ENCODE results near the gene SNX8.
"Not testable (repeated sequence)": the region's sequence is repeated elsewhere in the genome, so short reads cannot be mapped to it uniquely, and the experiment has no call there.

The SNX8 gene

GRCh38 chr7:2303520-2303919, 10.7 kb downstream of the SNX8 start:
- not testable (repeated sequence) for H4K12ac ChIP-seq (ENCODE audit: low read depth, low read length); H3K4me2 ChIP-seq (ENCODE audit: low read length); H2BK120ac ChIP-seq (ENCODE audit: insufficient read depth, low read length, poor library complexity); H4K91ac ChIP-seq (ENCODE audit: low read depth, low read length); H3K4me3 ChIP-seq (ENCODE audit: low read depth, low read length); H3K4ac ChIP-seq (ENCODE audit: low read depth, low read length); H3K27me3 ChIP-seq (ENCODE audit: insufficient read depth, low read length); DNase-seq; H3K14ac ChIP-seq (ENCODE audit: low read length); H2AK5ac ChIP-seq (ENCODE audit: low read length); H3K9me3 ChIP-seq (ENCODE audit: insufficient read depth, low read depth, low read length); H3K23ac ChIP-seq (ENCODE audit: low read length); H2BK12ac ChIP-seq (ENCODE audit: low read length); H3K27ac ChIP-seq (ENCODE audit: low read depth, low read length); H3K18ac ChIP-seq (ENCODE audit: low read length); H3K79me2 ChIP-seq (ENCODE audit: control insufficient read depth, insufficient read depth, low read length, poor library complexity); H3K79me1 ChIP-seq (ENCODE audit: low read length); H3K9ac ChIP-seq (ENCODE audit: low read length); H2BK5ac ChIP-seq (ENCODE audit: low read depth, low read length, poor library complexity); H4K8ac ChIP-seq (ENCODE audit: low read depth, low read length); H3K36me3 ChIP-seq (ENCODE audit: control insufficient read depth in 1 of 2, insufficient read depth in 2 of 2, low read length in 2 of 2); H2AFZ ChIP-seq (ENCODE audit: insufficient read depth, low read length, poor library complexity)
- peaks cover 4 to 10% of the 10 kb centered on the region in 2 experiments for H3K4me1 ChIP-seq (ENCODE audit: control insufficient read depth in 1 of 2, insufficient read depth in 2 of 2, low read length in 2 of 2)
- no CpG with 5 or more reads among the region's 7 CpGs for WGBS (ENCODE audit: extremely low coverage, insufficient coverage, insufficient read length)

- not testable (repeated sequence) for H2AK5ac ChIP-seq (ENCODE audit: low read length); H2BK5ac ChIP-seq (ENCODE audit: low read depth, low read length, poor library complexity); H3K9me3 ChIP-seq (ENCODE audit: insufficient read depth, low read depth, low read length); H4K12ac ChIP-seq (ENCODE audit: low read depth, low read length); H3K79me1 ChIP-seq (ENCODE audit: low read length); H4K91ac ChIP-seq (ENCODE audit: low read depth, low read length); H3K23ac ChIP-seq (ENCODE audit: low read length); H3K79me2 ChIP-seq (ENCODE audit: control insufficient read depth, insufficient read depth, low read length, poor library complexity); H3K27me3 ChIP-seq (ENCODE audit: insufficient read depth, low read length); H3K4me2 ChIP-seq (ENCODE audit: low read length); H3K36me3 ChIP-seq (ENCODE audit: control insufficient read depth in 1 of 2, insufficient read depth in 2 of 2, low read length in 2 of 2); H3K4ac ChIP-seq (ENCODE audit: low read depth, low read length); H3K9ac ChIP-seq (ENCODE audit: low read length); DNase-seq; H3K4me3 ChIP-seq (ENCODE audit: low read depth, low read length); H2AFZ ChIP-seq (ENCODE audit: insufficient read depth, low read length, poor library complexity); H2BK120ac ChIP-seq (ENCODE audit: insufficient read depth, low read length, poor library complexity); H4K8ac ChIP-seq (ENCODE audit: low read depth, low read length); H2BK12ac ChIP-seq (ENCODE audit: low read length); H3K27ac ChIP-seq (ENCODE audit: low read depth, low read length); H3K18ac ChIP-seq (ENCODE audit: low read length); H3K14ac ChIP-seq (ENCODE audit: low read length)
- WGBS (ENCODE audit: extremely low coverage, insufficient coverage, insufficient read length), result no CpG with 5 or more reads among the region's 55 CpGs
- peaks cover 4 to 10% of the 10 kb centered on the region in 2 experiments for H3K4me1 ChIP-seq (ENCODE audit: control insufficient read depth in 1 of 2, insufficient read depth in 2 of 2, low read length in 2 of 2)
Measured at GRCh38 chr7:2302743-2303397, 11.4 kb downstream of the SNX8 start.

- Histone ChIP-seq H2AK5ac (ENCODE audit: low read length) (no peak overlapping the region), H3K4ac (ENCODE audit: low read depth, low read length) (no peak overlapping the region), H2BK120ac (ENCODE audit: insufficient read depth, low read length, poor library complexity) (no peak overlapping the region), H2BK12ac (ENCODE audit: low read length) (no peak overlapping the region), H3K27me3 (ENCODE audit: insufficient read depth, low read length) (no peaks in the 10 kb centered on the region), H3K36me3 (ENCODE audit: control insufficient read depth in 1 of 2, insufficient read depth in 2 of 2, low read length in 2 of 2) (no peaks in the 10 kb centered on the region), H3K4me3 (ENCODE audit: low read depth, low read length) (no peak overlapping the region), H3K23ac (ENCODE audit: low read length) (no peak overlapping the region), H3K14ac (ENCODE audit: low read length) (no peak overlapping the region), H3K18ac (ENCODE audit: low read length) (peak overlapping the region; percentile 3), H3K4me2 (ENCODE audit: low read length) (no peak overlapping the region), H3K4me1 (ENCODE audit: control insufficient read depth in 1 of 2, insufficient read depth in 2 of 2, low read length in 2 of 2) (peaks cover 4 to 8% of the 10 kb centered on the region in 2 experiments), H3K9ac (ENCODE audit: low read length) (no peak overlapping the region), H3K79me2 (ENCODE audit: control insufficient read depth, insufficient read depth, low read length, poor library complexity) (no peaks in the 10 kb centered on the region), H4K91ac (ENCODE audit: low read depth, low read length) (no peak overlapping the region), H2BK5ac (ENCODE audit: low read depth, low read length, poor library complexity) (no peak overlapping the region), H4K8ac (ENCODE audit: low read depth, low read length) (no peak overlapping the region), H2AFZ (ENCODE audit: insufficient read depth, low read length, poor library complexity) (no peak overlapping the region), H3K79me1 (ENCODE audit: low read length) (peaks cover 5% of the 10 kb centered on the region), H4K12ac (ENCODE audit: low read depth, low read length) (no peak overlapping the region), H3K27ac (ENCODE audit: low read depth, low read length) (no peak overlapping the region), H3K9me3 (ENCODE audit: insufficient read depth, low read depth, low read length) (no peaks in the 10 kb centered on the region)
- no peak for DNase-seq
- WGBS (ENCODE audit: extremely low coverage, insufficient coverage, insufficient read length), result no CpG with 5 or more reads among the region's 6 CpGs
Measured at GRCh38 chr7:2301511-2301863, 12.8 kb downstream of the SNX8 start.

- peaks cover 3 to 6% of the 10 kb centered on the region in 2 experiments for H3K4me1 ChIP-seq (ENCODE audit: control insufficient read depth in 1 of 2, insufficient read depth in 2 of 2, low read length in 2 of 2)
- no peak overlapping the region for H4K12ac ChIP-seq (ENCODE audit: low read depth, low read length)
- no peak overlapping the region for H4K91ac ChIP-seq (ENCODE audit: low read depth, low read length)
- no peak overlapping the region for H3K4ac ChIP-seq (ENCODE audit: low read depth, low read length)
- no peak overlapping the region for H3K4me3 ChIP-seq (ENCODE audit: low read depth, low read length)
- no peaks in the 10 kb centered on the region for H3K36me3 ChIP-seq (ENCODE audit: control insufficient read depth in 1 of 2, insufficient read depth in 2 of 2, low read length in 2 of 2)
- no CpG with 5 or more reads among the region's 9 CpGs for WGBS (ENCODE audit: extremely low coverage, insufficient coverage, insufficient read length)
- H3K9me3 ChIP-seq (ENCODE audit: insufficient read depth, low read depth, low read length), result no peaks in the 10 kb centered on the region
- H2BK12ac ChIP-seq (ENCODE audit: low read length), result no peak overlapping the region
- H3K79me1 ChIP-seq (ENCODE audit: low read length), result peaks cover 2% of the 10 kb centered on the region
- DNase-seq, result peak in 1 of 2 donors; percentile 36
- no peak overlapping the region for H3K27ac ChIP-seq (ENCODE audit: low read depth, low read length)
- H3K79me2 ChIP-seq (ENCODE audit: control insufficient read depth, insufficient read depth, low read length, poor library complexity), result no peaks in the 10 kb centered on the region
- no peak overlapping the region for H3K18ac ChIP-seq (ENCODE audit: low read length)
- no peak overlapping the region for H3K14ac ChIP-seq (ENCODE audit: low read length)
- H3K9ac ChIP-seq (ENCODE audit: low read length), result no peak overlapping the region
- H3K23ac ChIP-seq (ENCODE audit: low read length), result no peak overlapping the region
- H2BK5ac ChIP-seq (ENCODE audit: low read depth, low read length, poor library complexity), result no peak overlapping the region
- no peak overlapping the region for H2BK120ac ChIP-seq (ENCODE audit: insufficient read depth, low read length, poor library complexity)
- H2AFZ ChIP-seq (ENCODE audit: insufficient read depth, low read length, poor library complexity), result no peak overlapping the region
- H3K4me2 ChIP-seq (ENCODE audit: low read length), result no peak overlapping the region
- no peak overlapping the region for H2AK5ac ChIP-seq (ENCODE audit: low read length)
- H3K27me3 ChIP-seq (ENCODE audit: insufficient read depth, low read length), result no peaks in the 10 kb centered on the region
- H4K8ac ChIP-seq (ENCODE audit: low read depth, low read length), result no peak overlapping the region
Measured at GRCh38 chr7:2299870-2300512, 14.2 kb downstream of the SNX8 start.

All from trophoblast cell (in vitro differentiated cells and primary cell).